Fibroblast of villous mesenchyme (primary cell): ENCODE measurements around the gene MAP2. TPM values are rescaled to one million over a fixed set of nuclear protein-coding genes. Genes with fewer than 3 reads are reported as not detected.

Source experiments
- DNase-seq: peaks from one replicate; pipeline ENCODE4 v3.0.0-alpha.2; 2010; ENCODE audit warnings: low read depth
- H3K4me3 ChIP-seq: 2 replicates; pipeline ENCODE4 v1.5.1; 2011; ENCODE audit warnings: low read depth, mild to moderate bottlenecking, low read length
- total RNA-seq: library from RNA; depleted of rRNA; stranded (reverse); fragments of >200 nt; gene quantifications from 2 replicates; pipeline ENCODE4 v1.2.3, GENCODE V29; 2012
- TF ChIP-seq, protein P1 (sequence below): IDR thresholded peaks from 2 replicates; pipeline ENCODE4 v1.5.1; 2012; ENCODE audit warnings: low read depth, mild to moderate bottlenecking, low read length; ENCODE audit not compliant: insufficient read depth

Gene MAP2
- total RNA-seq, 1 donor, result 37.1 TPM

- DNase-seq, result no peak
- TF ChIP-seq, protein P1, sequence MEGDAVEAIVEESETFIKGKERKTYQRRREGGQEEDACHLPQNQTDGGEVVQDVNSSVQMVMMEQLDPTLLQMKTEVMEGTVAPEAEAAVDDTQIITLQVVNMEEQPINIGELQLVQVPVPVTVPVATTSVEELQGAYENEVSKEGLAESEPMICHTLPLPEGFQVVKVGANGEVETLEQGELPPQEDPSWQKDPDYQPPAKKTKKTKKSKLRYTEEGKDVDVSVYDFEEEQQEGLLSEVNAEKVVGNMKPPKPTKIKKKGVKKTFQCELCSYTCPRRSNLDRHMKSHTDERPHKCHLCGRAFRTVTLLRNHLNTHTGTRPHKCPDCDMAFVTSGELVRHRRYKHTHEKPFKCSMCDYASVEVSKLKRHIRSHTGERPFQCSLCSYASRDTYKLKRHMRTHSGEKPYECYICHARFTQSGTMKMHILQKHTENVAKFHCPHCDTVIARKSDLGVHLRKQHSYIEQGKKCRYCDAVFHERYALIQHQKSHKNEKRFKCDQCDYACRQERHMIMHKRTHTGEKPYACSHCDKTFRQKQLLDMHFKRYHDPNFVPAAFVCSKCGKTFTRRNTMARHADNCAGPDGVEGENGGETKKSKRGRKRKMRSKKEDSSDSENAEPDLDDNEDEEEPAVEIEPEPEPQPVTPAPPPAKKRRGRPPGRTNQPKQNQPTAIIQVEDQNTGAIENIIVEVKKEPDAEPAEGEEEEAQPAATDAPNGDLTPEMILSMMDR, result no peak
- H3K4me3 ChIP-seq, result no peak overlapping the region
Measured at GRCh38 chr2:209441541-209441940, 17.7 kb downstream of the MAP2 start.

DNA sequence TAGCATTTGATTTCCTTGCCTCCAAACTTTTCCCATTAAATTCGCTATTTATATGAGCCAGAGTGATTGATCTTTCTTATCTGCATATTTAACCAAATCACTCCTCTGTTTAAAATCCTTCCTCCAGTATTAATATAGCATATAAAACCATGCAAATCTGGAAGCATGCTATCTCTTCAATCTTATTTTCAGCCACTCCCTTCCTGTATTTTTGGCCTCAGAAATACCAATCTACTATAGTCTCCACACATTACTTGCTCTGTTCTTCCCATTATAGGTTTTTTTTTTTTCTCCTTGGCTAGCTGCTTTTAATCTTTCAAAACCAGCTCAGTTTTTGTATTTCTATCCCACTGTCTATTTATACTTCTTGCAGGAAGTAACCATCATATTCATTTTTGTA lies 19.1 kb downstream of the MAP2 start:
- no peak for DNase-seq
- TF ChIP-seq, protein P1, result no peak

DNA sequence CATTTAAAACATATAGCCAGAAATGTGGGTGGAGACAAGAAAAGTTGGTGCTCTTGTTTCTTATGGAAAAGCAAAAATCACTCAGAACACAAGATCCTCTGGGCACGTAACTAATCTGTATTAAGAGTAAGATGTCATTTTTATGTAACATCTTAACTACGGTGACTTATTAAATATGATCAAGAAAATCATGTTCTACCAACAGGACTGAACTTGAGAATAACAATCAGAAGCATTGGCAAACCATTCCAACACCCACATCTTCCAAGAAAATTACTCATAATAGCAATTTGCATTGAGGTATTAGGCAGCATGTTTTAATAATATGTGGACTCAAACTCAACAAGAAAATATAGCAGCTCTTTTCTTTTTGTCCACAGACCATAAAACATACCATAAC lies 21.6 kb downstream of the MAP2 start:
- H3K4me3 ChIP-seq, result no peak overlapping the region
- TF ChIP-seq, protein P1, result no peak
- DNase-seq, result no peak

More for the DNA sequence above, 19.1 kb downstream of the MAP2 start:
- no peak overlapping the region for H3K4me3 ChIP-seq

GRCh38 chr2:209451209-209451834 lies 27.5 kb downstream of the MAP2 start:
- DNase-seq, result no peak
- TF ChIP-seq, protein P1, result no peak

DNA sequence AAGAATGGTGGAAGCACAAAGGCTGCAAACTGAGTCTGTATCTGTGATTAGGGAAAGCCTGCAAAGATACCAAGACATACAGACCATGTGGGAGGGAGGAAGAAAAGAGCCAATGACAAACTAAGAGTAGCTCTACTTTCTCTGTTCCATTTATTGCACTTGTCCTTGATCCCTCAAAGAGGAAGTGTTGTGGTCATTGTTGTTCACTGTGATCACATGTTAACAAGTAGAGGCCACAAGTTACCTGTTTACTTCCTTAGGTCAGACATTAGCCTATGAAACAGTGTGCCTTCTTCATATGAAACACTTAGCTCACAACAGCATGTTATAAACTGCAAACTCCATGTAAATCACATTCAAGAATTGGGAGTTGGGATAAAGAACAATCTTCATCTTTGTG lies 32.6 kb downstream of the MAP2 start:
- TF ChIP-seq, protein P1, result no peak
- DNase-seq, result no peak

More at GRCh38 chr2:209451209-209451834, 27.5 kb downstream of the MAP2 start:
- no peak overlapping the region for H3K4me3 ChIP-seq

GRCh38 chr2:209458008-209458979 lies 34.4 kb downstream of the MAP2 start:
- no peak overlapping the region for H3K4me3 ChIP-seq
- TF ChIP-seq, protein P1, result no peak
- DNase-seq, result no peak

More for the DNA sequence above, 32.6 kb downstream of the MAP2 start:
- no peak overlapping the region for H3K4me3 ChIP-seq
